Measurements from ENCODE around the gene TRPM8. TPM values are rescaled to one million over a fixed set of nuclear protein-coding genes. Genes with fewer than 3 reads are reported as not detected.

TRPM8 gene
- total and polyA plus RNA-seq, 2 of the 8 experiments (the other 6 are each of a cell fraction or from before 2014, with no cell fraction given): 0.18 to 0.54 TPM

DNA sequence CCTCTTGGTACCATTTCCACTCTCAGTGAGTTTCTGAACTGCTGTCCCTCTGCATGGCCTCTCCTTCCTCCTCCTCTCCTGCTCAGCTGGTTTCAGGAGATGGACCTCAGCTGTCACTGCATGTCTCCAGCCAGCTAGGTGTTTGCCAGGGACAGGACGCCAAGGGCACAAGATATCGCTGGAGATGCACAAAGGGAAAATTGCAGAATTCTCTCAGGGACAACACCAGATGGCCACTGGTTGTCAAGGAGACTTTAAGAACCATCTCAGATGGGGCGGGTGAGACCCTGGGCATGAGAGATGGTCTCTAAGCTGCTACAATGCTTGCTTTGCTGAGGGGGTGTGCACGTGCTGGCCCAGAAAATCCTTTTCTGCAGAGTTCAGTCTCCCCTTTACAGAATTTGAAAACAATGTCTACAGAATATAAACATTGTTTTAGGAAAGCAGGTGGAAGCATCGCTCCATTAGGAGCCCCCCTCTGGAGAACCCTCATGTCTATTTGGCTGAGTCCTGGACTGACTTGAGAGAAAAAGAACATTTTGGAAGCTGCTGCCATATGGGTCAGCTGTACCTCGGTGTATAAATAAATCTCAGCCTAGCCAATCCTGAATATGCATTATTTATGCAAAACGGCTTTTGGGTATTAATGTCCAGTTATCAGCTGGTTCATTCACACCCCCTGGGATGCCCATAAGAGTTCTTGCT, 75.5 kb downstream of the TRPM8 start:
- Histone ChIP-seq H2BK20ac (ENCODE audit: low read length) (no peak overlapping the region), H3K4ac (replicated peaks; ENCODE audit: insufficient read length, low read depth, low read length) (no peak overlapping the region), H2BK120ac (replicated peaks; ENCODE audit: low read depth, low read length) (no peak overlapping the region), H3K27me3 (replicated peaks in 1 of 4; ENCODE audit: control insufficient read depth in 3 of 4, extremely low read depth in 1 of 4, insufficient read depth in 3 of 4, low read length in 3 of 4) (no peaks in the 10 kb centered on the region), H3K9me3 (ENCODE audit: insufficient read depth in 2 of 2, low read depth in 1 of 2, low read length in 1 of 2) (peaks cover 10 to 13% of the 10 kb centered on the region in 2 experiments; a peak in 2 of 4 replicates), H3K14ac (ENCODE audit: insufficient read length) (no peak overlapping the region), H2BK12ac (ENCODE audit: low read depth, low read length) (no peak overlapping the region), H4K20me1 (replicated peaks in 1 of 2; ENCODE audit: control insufficient read depth in 1 of 2, insufficient read depth in 2 of 2, low read length in 2 of 2) (no peaks in the 10 kb centered on the region), H3K36me3 (ENCODE audit: control insufficient read depth in 2 of 4, insufficient read depth in 4 of 4, low read length in 3 of 4) (0 out of 8 replicates have a peak, but pooled peaks cover 0 to 3% (median 0%) of the 10 kb centered on the region in 4 experiments), H3K27ac (ENCODE audit: low read depth, low read length) (no peak overlapping the region), H3K4me2 (ENCODE audit: insufficient read depth in 1 of 2, low read depth in 2 of 2, low read length in 2 of 2) (no peak overlapping the region), H3K56ac (replicated peaks; ENCODE audit: insufficient read length, low read depth, low read length) (no peak overlapping the region), H3K79me1 (ENCODE audit: low read depth, low read length) (no peaks in the 10 kb centered on the region), H3K4me3 (ENCODE audit: extremely low read depth in 1 of 4, insufficient read depth in 2 of 4, low read depth in 3 of 4, low read length in 4 of 4) (no peak overlapping the region), H4K8ac (ENCODE audit: extremely low read depth, insufficient read depth, low read length) (no peak overlapping the region), H3K23ac (ENCODE audit: insufficient read length) (no peak overlapping the region), H3K79me2 (ENCODE audit: control insufficient read depth in 1 of 2, insufficient read depth in 2 of 2, low read length in 2 of 2) (no peaks in the 10 kb centered on the region), H2AK5ac (ENCODE audit: low read depth, low read length) (no peak overlapping the region), H3K4me1 (replicated peaks in 1 of 4; ENCODE audit: control insufficient read depth in 3 of 4, insufficient read depth in 4 of 4, low read length in 3 of 4) (no peaks in the 10 kb centered on the region), H2AFZ (ENCODE audit: low read length) (no peak overlapping the region), H4K5ac (ENCODE audit: insufficient read length, low read depth, low read length) (no peak overlapping the region), H3K18ac (ENCODE audit: extremely low read depth, low read length) (no peak overlapping the region), H3K23me2 (ENCODE audit: low read depth, low read length) (no peaks in the 10 kb centered on the region), H2BK15ac (ENCODE audit: low read length) (no peak overlapping the region), H3K9ac (replicated peaks in 1 of 4; ENCODE audit: extremely low read depth in 1 of 4, low read depth in 3 of 4, low read length in 3 of 4) (no peak overlapping the region), H4K91ac (replicated peaks; ENCODE audit: insufficient read length, low read length) (no peak overlapping the region), H2BK5ac (ENCODE audit: low read depth, low read length) (no peak overlapping the region)
- WGBS, 2 experiments (ENCODE audit: extremely low coverage in 1 of 2, insufficient coverage in 1 of 2, insufficient read length in 1 of 2, insufficient replicate concordance in 2 of 2, low coverage in 1 of 2, low lambda C conversion rate in 2 of 2, missing lambda C conversion rate in 1 of 2): 85% methylated on average over 7 of the region's 7 CpGs; no CpG with 5 or more reads in 1 of the 2 experiments
- ChIA-PET CTCF (ENCODE audit: partially characterized antibody) (no interaction called here), POLR2A (ENCODE audit: partially characterized antibody) (no interaction called here)
- DNase-seq (ENCODE audit: low read depth in 1 of 2, low spot score in 2 of 2) (peak in 1 of 2 experiments; percentile 1), FAIRE-seq (no peak)
- TF ChIP-seq SIN3A (conservative IDR thresholded peaks at IDR 0.05 in 1 of 2, IDR thresholded peaks at IDR 0.05 in 1 of 2; ENCODE audit: low read depth in 1 of 2, low read length in 2 of 2): no peak
- no peak for TF ChIP-seq SP1 (IDR thresholded peaks at IDR 0.05; ENCODE audit: low read depth, low read length)
